Lower lobe of right lung (tissue), 2 donors: ENCODE measurements around the gene MUC20. TPM values are rescaled to one million over a fixed set of nuclear protein-coding genes. Genes with fewer than 3 reads are reported as not detected.
"Not testable (repeated sequence)": the region's sequence is repeated elsewhere in the genome, so short reads cannot be mapped to it uniquely, and the experiment has no call there.

Experiments
- ATAC-seq, 2 donors: fragments of 200-7000 bp; cut with Tn5 transposase; one replicate each; pipeline ENCODE4 v1.9.1; 2020 to 2022; ENCODE audit warnings: mild to moderate bottlenecking in 2 of 2, moderate library complexity in 2 of 2
- DNase-seq: peaks from one replicate; pipeline ENCODE4 v3.0.0-alpha.2; 2020
- H3K27ac ChIP-seq: fragments of 200-600 bp; one replicate; pipeline ENCODE4 v1.8.0; 2022
- H3K27me3 ChIP-seq: fragments of 200-600 bp; one replicate; pipeline ENCODE4 v1.8.0; 2022; ENCODE audit warnings: low read depth
- H3K36me3 ChIP-seq: fragments of 200-600 bp; one replicate; pipeline ENCODE4 v1.8.0; 2022; ENCODE audit warnings: mild to moderate bottlenecking
- H3K4me1 ChIP-seq: fragments of 200-600 bp; one replicate; pipeline ENCODE4 v1.8.0; 2022
- H3K4me3 ChIP-seq: fragments of 200-600 bp; one replicate; pipeline ENCODE4 v1.8.0; 2022; ENCODE audit warnings: mild to moderate bottlenecking
- H3K9me3 ChIP-seq: fragments of 200-600 bp; one replicate; pipeline ENCODE4 v1.8.0; 2022
- CTCF ChIP-seq: fragments of 200-600 bp; IDR thresholded peaks from one replicate; pipeline ENCODE4 v1.8.0; 2022; ENCODE audit warnings: antibody characterized with exemption, mild to moderate bottlenecking
- intact Hi-C: fragments of 100-400 bp; cut with DNase I; formaldehyde crosslinking; loops from one replicate; pipeline ENCODE4 v1.11.0; 2022
- total RNA-seq: library from RNA; stranded (reverse); fragmentation: NEBNext Ultra II Directional; extraction: Animal tissue kit (Norgen Biotek cat#: 25700); gene quantifications from one replicate; pipeline ENCODE4 v1.2.1, GENCODE V29; 2021
- donor health status: DM: no; HTN: yes; CAD: no; lungs with severe emphysema.

The MUC20 gene
- total RNA-seq, 1 donor from 2014 or later = 14.3 TPM

- Histone ChIP-seq H3K27ac (no peak overlapping the region), H3K27me3 (no peaks in the 10 kb centered on the region), H3K36me3 (peaks cover 62% of the 10 kb centered on the region), H3K4me3 (no peak overlapping the region), H3K4me1 (no peaks in the 10 kb centered on the region), H3K9me3 (no peaks in the 10 kb centered on the region)
- no peak for DNase-seq
- no peak for TF ChIP-seq CTCF
- intact Hi-C loops = no loop called here
- no peak for ATAC-seq
Measured at GRCh38 chr3:195693428-195694216, 27.2 kb upstream of the MUC20 start.

GRCh38 chr3:195694217-195695076 is 26.3 kb upstream of the MUC20 start:
- not testable (repeated sequence) for ATAC-seq
- H3K36me3 ChIP-seq = peaks cover 56% of the 10 kb centered on the region

GRCh38 chr3:195696632-195697278 is 24.0 kb upstream of the MUC20 start:
- DNase-seq (no peak), ATAC-seq (peak; percentile 20 to 27)
- intact Hi-C loops = no loop called here

More at GRCh38 chr3:195694217-195695076, 26.3 kb upstream of the MUC20 start:
- H3K9me3 ChIP-seq, intact Hi-C loops, H3K27ac ChIP-seq, DNase-seq, H3K4me1 ChIP-seq, H3K4me3 ChIP-seq, H3K27me3 ChIP-seq: not testable (repeated sequence)

GRCh38 chr3:195697582-195698324 is 23.0 kb upstream of the MUC20 start:
- intact Hi-C loops = no loop called here
- H3K36me3 ChIP-seq = peaks cover 34% of the 10 kb centered on the region

More at GRCh38 chr3:195696632-195697278, 24.0 kb upstream of the MUC20 start:
- H3K27me3 ChIP-seq = no peaks in the 10 kb centered on the region
- peaks cover 44% of the 10 kb centered on the region for H3K36me3 ChIP-seq
- H3K9me3 ChIP-seq = no peaks in the 10 kb centered on the region
- no peak for TF ChIP-seq CTCF
- H3K4me1 ChIP-seq = no peaks in the 10 kb centered on the region
- no peak overlapping the region for H3K27ac ChIP-seq
- no peak overlapping the region for H3K4me3 ChIP-seq

GRCh38 chr3:195698325-195698646 is 22.5 kb upstream of the MUC20 start:
- H3K4me1 ChIP-seq = no peaks in the 10 kb centered on the region
- no peak for TF ChIP-seq CTCF
- no peaks in the 10 kb centered on the region for H3K27me3 ChIP-seq
- ATAC-seq = no peak
- no peaks in the 10 kb centered on the region for H3K9me3 ChIP-seq
- no peak overlapping the region for H3K4me3 ChIP-seq
- DNase-seq = no peak
- peaks cover 28% of the 10 kb centered on the region for H3K36me3 ChIP-seq
- intact Hi-C loops = no loop called here
- H3K27ac ChIP-seq = no peak overlapping the region

More at GRCh38 chr3:195697582-195698324, 23.0 kb upstream of the MUC20 start:
- no peak for TF ChIP-seq CTCF
- Histone ChIP-seq H3K9me3 (no peaks in the 10 kb centered on the region), H3K4me3 (no peak overlapping the region), H3K27ac (no peak overlapping the region), H3K4me1 (no peaks in the 10 kb centered on the region), H3K27me3 (no peaks in the 10 kb centered on the region)
- DNase-seq (no peak), ATAC-seq (no peak)
